Activated naive CD8-positive, alpha-beta T cell (primary cell): ENCODE measurements around the gene POU4F2.
A peak's percentile ranks its signal among the peaks of the same experiment; 100 is the strongest.
"Not testable (repeated sequence)": the region's sequence is repeated elsewhere in the genome, so short reads cannot be mapped to it uniquely, and the experiment has no call there.

ENCODE experiments used
- H3K27ac Mint-ChIP-seq: one replicate; pipeline ENCODE4 v1.8.0; 2021; ENCODE audit warnings: mixed read lengths
- H3K27me3 Mint-ChIP-seq: one replicate; pipeline ENCODE4 v1.8.0; 2021; ENCODE audit warnings: mixed read lengths
- H3K36me3 Mint-ChIP-seq: one replicate; pipeline ENCODE4 v1.8.0; 2021; ENCODE audit warnings: mixed read lengths
- H3K4me1 Mint-ChIP-seq: one replicate; pipeline ENCODE4 v1.8.0; 2021; ENCODE audit warnings: low read depth, mixed read lengths
- H3K4me3 Mint-ChIP-seq: one replicate; pipeline ENCODE4 v1.8.0; 2021; ENCODE audit warnings: mild to moderate bottlenecking, mixed read lengths
- H3K9me3 Mint-ChIP-seq: one replicate; pipeline ENCODE4 v1.8.0; 2021; ENCODE audit warnings: low read depth, mixed read lengths

The POU4F2 gene

GRCh38 chr4:146646593-146647325 lies 8.1 kb downstream of the POU4F2 start:
- Mint-ChIP-seq H3K9me3 (peaks cover 8% of the 10 kb centered on the region), H3K27ac (no peak overlapping the region), H3K36me3 (no peaks in the 10 kb centered on the region), H3K4me3 (no peak overlapping the region), H3K27me3 (peaks cover 62% of the 10 kb centered on the region), H3K4me1 (peaks cover 9% of the 10 kb centered on the region)

GRCh38 chr4:146647615-146648460 lies 9.1 kb downstream of the POU4F2 start:
- Mint-ChIP-seq H3K27ac (no peak overlapping the region), H3K4me3 (no peak overlapping the region), H3K27me3 (peaks cover 65% of the 10 kb centered on the region), H3K36me3 (no peaks in the 10 kb centered on the region), H3K9me3 (peaks cover 8% of the 10 kb centered on the region), H3K4me1 (peaks cover 9% of the 10 kb centered on the region)

- H3K27ac Mint-ChIP-seq = no peak overlapping the region
- H3K4me3 Mint-ChIP-seq = no peak overlapping the region
- peaks cover 9% of the 10 kb centered on the region for H3K4me1 Mint-ChIP-seq
- H3K36me3 Mint-ChIP-seq = no peaks in the 10 kb centered on the region
- H3K9me3 Mint-ChIP-seq = peaks cover 7% of the 10 kb centered on the region
- peaks cover 65% of the 10 kb centered on the region for H3K27me3 Mint-ChIP-seq
Observed at GRCh38 chr4:146648461-146648783, 9.7 kb downstream of the POU4F2 start.

DNA sequence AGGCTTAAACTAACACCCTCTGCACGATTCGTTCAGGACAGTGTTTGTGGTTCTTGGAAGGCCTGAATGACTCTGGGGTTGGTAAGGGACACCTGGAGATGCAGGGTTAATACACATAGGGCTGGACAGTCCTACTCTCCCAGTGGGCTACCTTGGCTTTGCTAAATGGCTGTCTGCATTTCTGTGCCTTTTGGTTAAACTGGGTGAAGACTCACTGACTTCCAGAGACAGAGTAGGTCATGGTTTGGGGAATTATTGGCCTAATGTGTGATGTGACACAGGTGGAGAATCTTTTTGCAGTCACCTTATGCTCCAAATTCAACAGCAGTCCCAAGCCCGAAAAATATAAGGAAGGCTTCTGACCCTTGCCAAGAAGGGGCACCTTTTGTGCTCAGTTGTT lies 10.5 kb downstream of the POU4F2 start:
- Mint-ChIP-seq H3K27me3 (peaks cover 64% of the 10 kb centered on the region), H3K4me3 (no peak overlapping the region), H3K9me3 (peaks cover 3% of the 10 kb centered on the region), H3K4me1 (peaks cover 11% of the 10 kb centered on the region), H3K36me3 (no peaks in the 10 kb centered on the region), H3K27ac (no peak overlapping the region)

GRCh38 chr4:146650034-146650433 lies 11.3 kb downstream of the POU4F2 start:
- Mint-ChIP-seq H3K36me3 (no peaks in the 10 kb centered on the region), H3K4me3 (no peak overlapping the region), H3K27me3 (peaks cover 60% of the 10 kb centered on the region), H3K27ac (no peak overlapping the region), H3K9me3 (no peaks in the 10 kb centered on the region), H3K4me1 (peaks cover 16% of the 10 kb centered on the region)

DNA sequence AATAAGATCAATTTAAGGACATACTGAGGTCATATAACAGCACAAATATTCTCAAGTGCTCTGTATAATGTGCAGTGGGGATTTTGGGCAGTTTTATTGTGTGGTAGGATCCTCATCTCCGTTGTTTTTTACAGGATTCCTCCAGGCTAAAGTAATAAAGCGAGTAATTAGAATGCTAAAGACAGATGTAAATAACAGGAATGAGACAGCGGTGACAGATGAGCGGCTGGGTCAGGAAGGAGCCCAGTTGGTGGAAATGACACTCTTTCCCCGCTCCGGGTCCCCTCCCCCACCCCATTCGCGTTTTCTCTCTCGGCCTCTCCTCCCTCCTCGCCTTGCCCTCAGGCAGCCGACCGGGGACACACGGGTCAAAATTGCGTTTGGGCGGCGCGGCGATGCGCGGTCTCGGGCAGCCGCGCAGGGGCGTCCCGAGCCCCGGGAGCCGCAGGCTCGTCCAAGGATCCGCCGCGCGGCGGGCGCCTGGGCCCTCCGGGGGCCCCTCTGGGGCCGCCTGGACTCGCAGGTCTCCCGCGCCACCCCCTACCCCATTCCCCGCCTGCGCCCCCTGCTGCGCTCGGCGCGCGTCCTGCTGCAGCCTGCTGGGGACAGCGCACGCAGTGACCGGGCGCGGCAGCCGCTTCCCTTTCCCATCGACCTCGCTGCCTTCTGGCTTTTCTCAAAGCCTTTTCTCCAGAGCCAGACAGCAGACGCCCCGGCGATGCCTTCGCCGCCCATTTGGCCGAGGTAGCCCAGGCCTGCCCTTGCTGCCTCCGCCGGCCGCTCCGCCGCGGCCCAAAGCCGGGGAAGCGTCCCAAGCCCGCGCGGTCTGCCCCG lies 16.2 kb downstream of the POU4F2 start:
- Mint-ChIP-seq H3K27me3 (peaks cover 55% of the 10 kb centered on the region), H3K27ac (no peak overlapping the region), H3K9me3 (no peaks in the 10 kb centered on the region), H3K4me1 (peaks cover 10% of the 10 kb centered on the region), H3K36me3 (no peaks in the 10 kb centered on the region), H3K4me3 (peak overlapping the region; percentile 85)

DNA sequence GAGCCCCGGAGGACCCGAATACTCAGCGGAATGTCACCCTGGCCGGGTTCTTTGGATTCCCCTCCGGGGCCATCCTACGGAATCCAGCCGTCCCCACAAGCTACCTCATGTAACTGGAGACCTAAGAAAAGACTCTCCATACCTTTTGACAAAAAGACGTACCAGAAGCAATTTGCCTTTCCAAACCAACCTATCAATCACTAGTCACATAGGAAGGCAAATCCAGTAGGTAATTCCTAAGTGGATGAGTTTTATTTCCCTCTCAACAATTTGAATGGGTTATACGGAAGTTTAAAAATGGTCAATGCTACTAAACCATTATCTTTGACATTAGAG lies 16.8 kb downstream of the POU4F2 start:
- H3K27me3 Mint-ChIP-seq = peaks cover 58% of the 10 kb centered on the region
- H3K9me3 Mint-ChIP-seq = no peaks in the 10 kb centered on the region
- peaks cover 10% of the 10 kb centered on the region for H3K4me1 Mint-ChIP-seq
- no peaks in the 10 kb centered on the region for H3K36me3 Mint-ChIP-seq
- peak overlapping the region; percentile 63 for H3K4me3 Mint-ChIP-seq
- H3K27ac Mint-ChIP-seq = no peak overlapping the region

DNA sequence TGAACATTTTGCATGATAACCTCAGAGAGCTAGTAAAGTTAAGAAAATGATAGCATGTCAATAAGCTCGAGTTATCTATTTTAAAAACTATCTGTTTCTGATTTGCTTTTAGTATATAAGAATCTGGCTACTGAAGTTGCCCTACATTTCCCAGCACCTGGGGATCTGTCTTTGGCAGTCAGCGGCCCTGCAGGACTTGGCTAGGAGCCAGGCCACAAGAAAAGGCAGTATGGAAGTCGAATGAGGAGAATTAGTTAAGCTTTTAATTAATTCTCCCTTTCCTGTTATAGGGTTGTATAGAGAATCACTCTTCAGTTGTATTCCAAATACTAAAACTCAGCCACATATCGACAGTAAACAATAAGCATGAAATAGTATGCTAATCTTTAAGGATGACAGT lies 22.7 kb downstream of the POU4F2 start:
- Mint-ChIP-seq H3K4me3 (no peak overlapping the region), H3K9me3 (no peaks in the 10 kb centered on the region), H3K27me3 (peaks cover 18% of the 10 kb centered on the region)

GRCh38 chr4:146663968-146664311 lies 25.2 kb downstream of the POU4F2 start:
- H3K4me1 Mint-ChIP-seq, H3K27ac Mint-ChIP-seq, H3K9me3 Mint-ChIP-seq, H3K36me3 Mint-ChIP-seq, H3K4me3 Mint-ChIP-seq: not testable (repeated sequence)
- H3K27me3 Mint-ChIP-seq = peaks cover 10% of the 10 kb centered on the region

More for the DNA sequence above, 22.7 kb downstream of the POU4F2 start:
- Mint-ChIP-seq H3K36me3 (no peaks in the 10 kb centered on the region), H3K27ac (no peak overlapping the region), H3K4me1 (no peaks in the 10 kb centered on the region)

DNA sequence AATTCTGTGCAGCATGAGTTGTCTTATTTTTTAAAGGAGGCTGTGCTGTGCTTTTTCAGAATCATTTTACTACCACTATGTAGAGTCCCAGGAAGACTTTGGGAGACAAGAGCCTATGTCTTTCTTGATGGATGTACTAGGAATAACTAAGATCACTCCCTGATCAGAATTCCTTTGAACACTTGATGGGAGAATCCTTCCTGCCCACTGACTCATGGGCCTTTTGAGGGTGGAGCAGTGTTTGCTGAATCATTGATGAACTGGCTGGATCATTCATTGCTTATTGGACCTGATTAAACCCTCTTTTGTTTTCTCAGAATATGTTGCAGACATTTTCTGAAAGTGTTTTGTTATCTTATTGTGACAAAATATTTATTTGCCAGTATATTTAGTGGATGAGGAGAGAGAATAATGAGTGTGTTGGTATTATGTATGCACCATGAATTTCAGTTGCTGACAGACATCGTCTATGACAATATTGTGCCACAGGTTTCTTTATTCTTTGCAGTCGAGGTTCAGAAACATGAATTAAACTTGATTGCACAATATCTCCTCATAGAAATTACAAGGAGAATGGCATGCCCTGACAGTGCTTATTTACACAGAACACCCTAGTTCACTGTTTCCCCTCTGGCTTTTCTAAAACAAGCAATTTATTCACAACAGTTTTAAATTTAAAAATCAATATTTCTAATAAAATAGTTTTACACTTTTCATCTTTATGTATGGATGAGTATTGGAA lies 36.3 kb downstream of the POU4F2 start:
- Mint-ChIP-seq H3K36me3 (no peaks in the 10 kb centered on the region), H3K27me3 (no peaks in the 10 kb centered on the region), H3K9me3 (peaks cover 8% of the 10 kb centered on the region), H3K4me1 (no peaks in the 10 kb centered on the region), H3K4me3 (no peak overlapping the region), H3K27ac (no peak overlapping the region)
